Measurements from ENCODE around the gene FAM120C.
A peak's percentile ranks its signal among the peaks of the same experiment; 100 is the strongest.

FAM120C gene

DNA sequence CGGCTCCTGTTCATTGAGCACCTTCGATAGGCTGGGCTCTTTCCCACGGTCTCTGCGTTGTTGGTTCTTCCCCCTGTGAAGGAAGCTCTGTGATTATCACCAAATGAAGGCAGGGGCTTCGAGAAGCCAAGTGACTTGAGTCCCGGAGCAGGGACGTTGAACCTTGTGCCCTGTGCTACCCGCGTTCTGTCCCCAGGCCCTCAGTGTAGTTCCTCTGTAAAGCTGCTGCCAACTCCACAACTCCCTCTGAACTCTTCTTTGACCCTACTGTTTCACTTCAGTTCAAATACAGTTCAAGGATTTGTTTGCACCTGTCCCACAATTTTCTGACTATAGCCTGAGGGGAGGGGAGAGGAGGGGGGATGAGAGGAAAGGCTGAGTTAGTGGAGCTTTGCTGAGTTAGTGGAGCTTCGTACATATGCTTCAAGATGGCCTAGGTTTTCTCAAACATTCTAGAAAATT is 138.1 kb downstream of the FAM120C start:
- H3K9me3 ChIP-seq (ENCODE audit: low read length), result no peaks in the 10 kb centered on the region
- no peaks in the 10 kb centered on the region for H3K27me3 ChIP-seq (ENCODE audit: insufficient read depth, low read length)
- H2AFZ ChIP-seq (ENCODE audit: low read depth, low read length), result no peak overlapping the region
- peaks cover 7% of the 10 kb centered on the region for H3K36me3 ChIP-seq (ENCODE audit: insufficient read depth, low read length)
- H3K4me3 ChIP-seq (ENCODE audit: low read length), result peak overlapping the region; percentile 91
- H3K4me1 ChIP-seq (ENCODE audit: insufficient read depth, low read length), result peaks cover 16% of the 10 kb centered on the region

DNA sequence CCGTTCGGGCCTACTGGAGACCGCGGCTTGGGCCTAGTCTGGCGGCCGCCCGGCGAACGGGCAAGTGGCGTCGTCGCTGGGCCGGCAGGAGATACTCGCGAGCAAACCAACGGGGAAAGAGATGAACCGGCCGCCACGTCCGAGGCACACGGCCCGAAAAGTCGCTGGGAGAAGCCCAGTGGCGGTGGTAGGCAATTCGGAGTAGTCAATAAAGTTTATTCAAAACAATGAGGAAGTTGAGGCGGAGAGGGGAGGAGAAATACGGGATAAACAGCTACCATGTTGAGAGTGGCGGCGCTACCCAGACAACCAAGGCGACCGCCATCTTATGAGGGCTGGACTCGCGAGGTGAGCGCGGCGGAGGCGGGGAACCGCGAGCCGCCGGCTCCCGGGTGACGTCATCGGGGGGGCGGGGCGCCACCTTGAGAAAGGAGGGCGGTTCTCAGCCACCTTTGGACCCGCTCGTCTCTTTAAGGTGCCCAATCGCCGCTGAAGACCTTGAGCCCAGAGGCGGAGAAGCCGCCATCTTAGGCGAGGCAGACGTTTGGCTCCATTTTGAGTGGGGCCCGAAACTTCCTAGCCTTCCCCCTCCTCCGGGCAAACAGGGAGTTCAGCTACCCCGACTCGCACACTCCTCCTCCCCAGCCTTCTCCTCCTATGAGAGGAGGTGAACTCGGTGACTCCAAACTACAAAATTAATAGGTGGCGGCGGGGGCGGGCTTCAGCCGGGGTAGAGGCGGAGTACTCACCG is 138.8 kb downstream of the FAM120C start, which contains the start of gene PHF8:
TSS of gene PHF8 (minus strand) at position 348 of the 751 bp plus-strand sequence. CDS start 1,745 bp downstream, outside the sequence.
- peak within 1 kb of the TSS; percentile 91 for H3K4me3 ChIP-seq (ENCODE audit: low read length)
- H2AFZ ChIP-seq (ENCODE audit: low read depth, low read length), result peak within 1 kb of the TSS; percentile 53
- no peaks in the 10 kb centered on the region for H3K9me3 ChIP-seq (ENCODE audit: low read length)
- H3K36me3 ChIP-seq (ENCODE audit: insufficient read depth, low read length), result peaks cover 9% of the 10 kb centered on the region
- no peaks in the 10 kb centered on the region for H3K27me3 ChIP-seq (ENCODE audit: insufficient read depth, low read length)
- H3K4me1 ChIP-seq (ENCODE audit: insufficient read depth, low read length), result peaks cover 14% of the 10 kb centered on the region

DNA sequence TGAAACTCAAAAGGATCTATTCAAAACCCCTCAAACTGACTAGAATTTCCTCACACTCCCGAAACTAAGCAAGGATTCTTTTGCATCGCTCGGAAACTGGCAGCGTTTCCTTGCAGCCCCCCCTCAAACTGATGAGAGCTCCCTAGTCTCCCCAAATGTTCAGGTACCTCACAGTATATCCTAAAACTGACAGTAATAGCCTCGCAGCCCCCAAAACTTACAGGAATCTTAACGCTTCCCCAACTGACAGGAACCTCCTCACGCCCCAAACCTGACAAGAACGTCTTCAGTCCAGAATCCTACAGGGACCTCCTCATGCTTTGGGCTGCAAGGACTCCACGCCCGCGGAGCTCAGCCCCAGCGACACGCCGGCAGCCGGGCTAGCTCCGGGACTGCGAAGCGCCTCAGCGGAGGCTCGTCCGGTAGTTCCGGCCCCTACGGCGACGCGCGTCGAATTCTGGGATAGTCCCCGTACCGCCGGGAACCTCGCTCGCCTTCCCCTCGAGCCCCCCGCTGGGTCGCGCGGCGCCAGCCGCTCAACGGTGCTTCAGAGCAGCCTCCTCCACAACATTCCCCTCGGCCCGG is 139.4 kb downstream of the FAM120C start:
- H2AFZ ChIP-seq (ENCODE audit: low read depth, low read length), result peak overlapping the region; percentile 53

DNA sequence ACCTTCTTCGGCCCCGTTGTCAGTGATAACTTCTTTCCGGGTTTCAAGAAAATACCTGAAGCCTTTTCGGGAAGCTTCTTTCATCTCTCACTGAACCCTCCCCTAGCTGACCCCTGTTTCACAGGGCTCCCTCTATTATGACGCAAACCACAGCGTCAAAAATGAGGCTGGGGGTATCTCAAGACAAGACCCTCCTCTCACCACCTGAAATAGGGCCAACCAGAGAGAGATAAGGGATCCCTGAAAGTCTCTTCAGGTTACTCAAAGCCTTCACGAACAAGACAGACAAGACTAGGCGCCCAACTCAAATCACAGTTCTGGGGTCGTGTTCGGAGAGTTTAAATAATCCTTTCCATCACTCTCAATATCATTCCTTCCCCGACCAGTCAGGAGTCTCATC is 140.0 kb downstream of the FAM120C start:
- peaks cover 15% of the 10 kb centered on the region for H3K36me3 ChIP-seq (ENCODE audit: insufficient read depth, low read length)
- H3K4me1 ChIP-seq (ENCODE audit: insufficient read depth, low read length), result peaks cover 4% of the 10 kb centered on the region
- H3K27me3 ChIP-seq (ENCODE audit: insufficient read depth, low read length), result no peaks in the 10 kb centered on the region
- no peak overlapping the region for H2AFZ ChIP-seq (ENCODE audit: low read depth, low read length)
- no peaks in the 10 kb centered on the region for H3K9me3 ChIP-seq (ENCODE audit: low read length)
- H3K4me3 ChIP-seq (ENCODE audit: low read length), result peak overlapping the region; percentile 91

More for the DNA sequence above, 139.4 kb downstream of the FAM120C start:
- H3K9me3 ChIP-seq (ENCODE audit: low read length), result no peaks in the 10 kb centered on the region
- peaks cover 9% of the 10 kb centered on the region for H3K4me1 ChIP-seq (ENCODE audit: insufficient read depth, low read length)
- peaks cover 10% of the 10 kb centered on the region for H3K36me3 ChIP-seq (ENCODE audit: insufficient read depth, low read length)
- H3K4me3 ChIP-seq (ENCODE audit: low read length), result peak overlapping the region; percentile 91
- H3K27me3 ChIP-seq (ENCODE audit: insufficient read depth, low read length), result no peaks in the 10 kb centered on the region

DNA sequence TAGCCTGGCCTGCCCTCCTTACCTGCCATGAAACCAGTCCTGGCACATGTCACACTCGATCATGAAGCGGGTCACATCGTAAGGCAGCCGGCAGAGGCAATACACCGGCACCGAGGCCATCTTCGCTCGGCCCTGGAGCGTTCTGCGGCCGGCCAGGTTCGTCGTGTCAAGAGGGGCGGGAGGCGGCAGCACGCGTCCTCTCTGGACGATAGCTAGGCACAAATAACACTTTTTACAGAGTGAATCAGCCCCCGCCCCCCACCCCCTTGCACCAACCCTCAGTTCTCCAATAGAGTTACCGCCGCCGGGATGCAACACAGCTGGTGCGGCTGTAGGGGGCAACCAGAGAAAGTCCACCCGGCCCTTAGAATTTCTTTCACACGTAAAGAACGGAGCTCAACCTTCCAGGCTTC is 140.4 kb downstream of the FAM120C start:
- peaks cover 4% of the 10 kb centered on the region for H3K4me1 ChIP-seq (ENCODE audit: insufficient read depth, low read length)
- no peaks in the 10 kb centered on the region for H3K27me3 ChIP-seq (ENCODE audit: insufficient read depth, low read length)
- no peak overlapping the region for H2AFZ ChIP-seq (ENCODE audit: low read depth, low read length)
- H3K4me3 ChIP-seq (ENCODE audit: low read length), result peak overlapping the region; percentile 91
- peaks cover 16% of the 10 kb centered on the region for H3K36me3 ChIP-seq (ENCODE audit: insufficient read depth, low read length)
- no peaks in the 10 kb centered on the region for H3K9me3 ChIP-seq (ENCODE audit: low read length)

DNA sequence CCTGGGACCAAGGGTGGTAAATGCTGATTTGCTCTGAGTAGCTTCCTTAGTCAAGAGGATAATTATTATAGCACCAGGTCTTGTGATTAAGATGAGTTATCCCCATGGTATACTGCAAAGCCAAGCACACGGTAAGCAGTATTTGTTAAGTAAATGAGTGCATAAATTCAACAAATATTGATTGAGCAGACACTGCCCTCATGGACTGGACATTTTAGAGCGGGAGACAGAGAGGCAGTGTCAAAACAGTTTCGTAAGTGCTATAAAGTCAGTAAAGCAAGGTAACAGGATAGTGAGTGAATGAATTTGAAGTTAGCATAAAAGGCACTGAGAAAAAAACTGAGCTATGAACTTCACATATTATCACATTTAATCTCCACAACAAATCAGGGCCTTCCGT is 152.7 kb downstream of the FAM120C start:
- no peak overlapping the region for H2AFZ ChIP-seq (ENCODE audit: low read depth, low read length)
- H3K27me3 ChIP-seq (ENCODE audit: insufficient read depth, low read length), result no peaks in the 10 kb centered on the region
- H3K4me1 ChIP-seq (ENCODE audit: insufficient read depth, low read length), result no peaks in the 10 kb centered on the region
- H3K36me3 ChIP-seq (ENCODE audit: insufficient read depth, low read length), result peaks cover 29% of the 10 kb centered on the region
- no peaks in the 10 kb centered on the region for H3K9me3 ChIP-seq (ENCODE audit: low read length)
- no peak overlapping the region for H3K4me3 ChIP-seq (ENCODE audit: low read length)

DNA sequence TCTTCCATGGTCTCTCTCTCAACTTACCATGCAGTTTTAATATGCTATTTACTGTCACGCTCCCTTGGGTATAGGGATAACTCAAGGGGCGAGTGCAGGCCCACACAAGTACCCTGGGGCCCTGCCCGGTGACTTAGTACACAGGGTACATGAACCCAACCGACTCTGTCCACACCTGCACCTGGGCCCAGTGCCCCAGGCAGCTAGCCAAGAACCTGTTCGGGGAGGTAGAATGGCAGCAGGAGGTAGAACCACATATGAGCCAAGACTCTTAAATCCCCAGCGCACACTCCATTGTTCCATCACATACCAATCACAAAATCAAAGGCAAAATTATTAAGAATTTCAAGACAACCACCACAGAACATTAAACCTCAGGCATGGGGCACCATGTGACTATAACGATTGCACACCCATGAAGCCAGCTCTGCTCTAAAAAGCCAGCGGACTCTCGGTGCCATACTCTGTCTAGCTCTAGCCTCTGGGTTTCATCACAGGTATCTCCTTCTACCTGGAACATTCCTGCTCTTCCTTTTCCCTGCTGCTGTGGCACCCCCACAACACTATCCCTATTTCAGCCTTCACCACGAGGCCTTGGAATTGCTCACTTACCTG is 153.4 kb downstream of the FAM120C start:
- no peaks in the 10 kb centered on the region for H3K9me3 ChIP-seq (ENCODE audit: low read length)
- peaks cover 26% of the 10 kb centered on the region for H3K36me3 ChIP-seq (ENCODE audit: insufficient read depth, low read length)
- no peaks in the 10 kb centered on the region for H3K4me1 ChIP-seq (ENCODE audit: insufficient read depth, low read length)
- no peak overlapping the region for H2AFZ ChIP-seq (ENCODE audit: low read depth, low read length)
- no peaks in the 10 kb centered on the region for H3K27me3 ChIP-seq (ENCODE audit: insufficient read depth, low read length)
- H3K4me3 ChIP-seq (ENCODE audit: low read length), result no peak overlapping the region

DNA sequence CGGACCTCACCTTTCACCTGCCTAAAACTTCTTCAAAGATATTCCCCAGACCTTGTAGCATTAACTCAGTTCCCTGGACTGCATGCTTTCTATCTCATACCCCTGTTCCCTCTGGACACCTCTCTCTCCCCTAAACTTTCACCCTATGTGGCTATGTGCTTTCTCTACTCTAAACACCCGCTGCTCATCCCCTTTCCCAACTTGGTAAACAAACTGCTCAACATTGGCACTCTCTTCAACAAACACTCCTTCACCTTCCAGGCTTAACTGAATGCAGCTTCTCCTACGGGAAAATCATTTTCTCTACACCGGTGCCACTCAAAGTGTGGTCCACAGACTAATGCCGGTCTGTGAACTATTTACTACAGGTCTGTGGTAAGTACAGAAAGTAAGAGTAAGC is 158.7 kb downstream of the FAM120C start:
- no peak overlapping the region for H2AFZ ChIP-seq (ENCODE audit: low read depth, low read length)
- H3K4me1 ChIP-seq (ENCODE audit: insufficient read depth, low read length), result no peaks in the 10 kb centered on the region
- H3K27me3 ChIP-seq (ENCODE audit: insufficient read depth, low read length), result no peaks in the 10 kb centered on the region
- H3K36me3 ChIP-seq (ENCODE audit: insufficient read depth, low read length), result peaks cover 27% of the 10 kb centered on the region
- no peak overlapping the region for H3K4me3 ChIP-seq (ENCODE audit: low read length)
- no peaks in the 10 kb centered on the region for H3K9me3 ChIP-seq (ENCODE audit: low read length)

Measured in neuron (in vitro differentiated cells).